ACHN (cell line): ENCODE results near the gene RAC2.

Source experiments
- DNase-seq: peaks from one replicate; pipeline ENCODE4 v3.0.0-alpha.2; 2015
- in situ Hi-C: cut with HindIII; loops from 2 replicates; pipeline ENCODE4 v1.10.0; 2017; ENCODE audit warnings: low sequenced_read_pairs, low pct_ligation_motif_present, low pct_unique_long_range_greater_than_20kb

The RAC2 gene

GRCh38 chr22:37199760-37200108, 44.3 kb downstream of the RAC2 start:
- in situ Hi-C loops = no loop called here
- DNase-seq = no peak

DNA sequence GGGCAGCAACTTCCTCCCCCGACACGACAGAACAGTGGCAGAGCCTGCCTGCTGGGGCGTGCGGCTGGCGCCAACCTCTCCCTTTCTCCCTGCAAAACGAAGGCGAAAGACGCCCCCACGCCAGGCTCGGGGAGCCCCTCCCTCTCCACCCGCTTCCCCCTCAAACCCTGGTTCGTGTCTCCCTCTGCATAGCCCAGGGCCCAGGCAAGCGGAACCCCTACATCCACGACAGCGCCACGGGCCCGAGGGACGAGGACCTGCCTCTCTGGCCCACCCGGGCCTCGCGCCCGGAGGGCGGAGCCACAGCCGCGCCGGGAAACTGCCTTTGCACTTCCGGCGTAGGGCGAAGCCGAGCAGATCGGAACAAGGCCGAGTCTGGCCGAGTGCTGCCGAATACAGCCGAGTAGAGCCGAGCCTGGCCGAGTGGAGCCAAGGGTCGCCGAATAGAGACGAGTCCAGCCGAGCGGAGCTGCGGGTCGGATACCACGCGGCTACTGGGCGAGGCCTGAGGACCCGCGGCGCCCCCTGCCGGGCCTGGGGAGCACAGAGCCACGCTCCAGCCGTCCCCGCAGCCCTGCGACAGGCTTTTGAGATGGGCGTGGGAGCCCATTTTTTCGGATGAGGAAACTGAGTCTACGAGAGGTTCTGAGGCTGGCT, 44.8 kb downstream of the RAC2 start:
- peak; percentile 95 for DNase-seq
- in situ Hi-C loops = no loop called here

DNA sequence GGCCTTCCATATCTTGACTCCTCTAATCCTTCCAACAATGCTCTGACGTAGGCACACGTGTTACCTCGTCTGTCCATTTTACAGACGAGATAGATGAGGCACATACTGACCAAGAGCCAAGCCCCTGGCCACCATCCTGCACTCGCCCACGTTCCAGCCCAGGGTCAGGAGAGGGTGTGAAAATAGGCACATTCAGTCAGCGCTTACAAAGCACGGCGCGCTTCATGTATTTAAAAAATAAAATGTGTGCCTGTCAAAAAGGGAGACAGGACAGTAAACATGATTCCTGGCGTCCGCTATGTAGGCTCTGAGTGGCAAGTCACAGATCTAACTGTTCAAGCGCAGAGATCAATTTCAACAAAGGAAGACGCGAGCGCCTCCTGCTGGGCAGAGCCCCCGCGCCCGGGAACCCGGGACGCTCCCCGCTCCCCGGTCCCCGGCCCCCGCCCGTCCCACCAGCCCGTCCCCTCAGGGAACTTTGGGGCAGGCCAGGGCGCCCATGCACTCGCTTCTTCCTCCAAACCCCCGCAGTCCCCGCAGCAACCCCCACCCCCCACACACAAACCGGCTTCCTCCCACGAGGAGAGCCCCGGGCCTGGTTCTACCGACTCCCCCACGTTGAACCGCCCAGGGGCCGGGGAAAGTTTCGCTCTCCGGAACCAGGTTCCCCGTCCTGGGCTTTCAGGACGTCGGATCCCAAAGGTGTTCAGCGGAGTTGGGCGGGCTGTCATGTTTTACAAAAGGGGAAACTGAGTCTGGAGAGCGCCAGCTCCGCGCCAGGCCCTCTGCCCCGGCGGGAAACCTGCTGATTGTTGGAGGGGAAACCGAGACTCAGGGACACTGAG, 45.6 kb downstream of the RAC2 start:
- peak; percentile 78 for DNase-seq
- in situ Hi-C loops = no loop called here

GRCh38 chr22:37197451-37198257, 46.4 kb downstream of the RAC2 start:
- in situ Hi-C loops = no loop called here
- peak; percentile 77 for DNase-seq

DNA sequence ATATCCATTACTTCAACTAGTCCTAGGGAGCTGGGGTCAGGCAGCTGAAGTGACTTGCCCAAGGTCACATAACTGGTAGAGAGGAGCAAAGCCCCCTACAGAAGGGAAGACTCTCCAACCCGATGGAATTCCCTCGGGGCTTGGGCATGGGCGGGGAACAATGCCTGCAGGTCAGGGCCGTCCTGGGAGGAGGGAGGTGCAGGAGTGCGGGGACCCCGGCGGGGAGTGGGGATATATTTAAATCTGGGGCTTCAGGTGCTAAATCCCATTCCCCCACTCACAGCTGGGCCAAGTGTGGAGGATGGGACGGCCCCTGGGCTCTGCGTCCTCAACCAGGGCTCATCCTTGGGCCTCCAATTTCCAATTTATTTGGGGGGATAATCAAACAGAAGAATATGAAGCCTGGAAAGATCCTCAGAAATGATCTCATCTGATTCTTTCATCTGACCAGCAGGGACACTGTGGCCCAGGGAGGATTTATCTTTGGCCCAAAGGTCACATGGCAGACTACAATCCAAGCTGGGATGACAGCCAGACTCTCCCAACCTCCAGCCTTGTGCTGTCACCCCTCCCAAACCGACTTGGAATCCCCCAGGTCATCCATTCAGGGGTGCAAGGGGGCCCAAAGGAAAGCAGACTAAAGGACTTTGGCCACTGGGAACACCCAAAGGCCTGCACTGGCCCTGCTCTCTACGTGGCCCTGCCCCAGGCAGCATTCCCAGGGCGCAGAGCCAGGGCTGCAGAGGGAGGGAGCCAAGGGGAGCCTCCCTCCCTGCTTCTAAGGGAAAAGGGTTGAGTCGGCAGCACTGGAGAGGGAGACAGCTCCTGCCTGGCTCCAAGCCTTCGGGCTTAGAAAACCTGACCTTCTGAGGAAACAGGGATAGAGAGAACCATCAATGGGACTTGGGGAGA, 47.3 kb downstream of the RAC2 start:
- in situ Hi-C loops = no loop called here
- DNase-seq = peak; percentile 81

- no peak for DNase-seq
- in situ Hi-C loops = no loop called here
Measured at GRCh38 chr22:37195921-37196320, 48.1 kb downstream of the RAC2 start.

GRCh38 chr22:37194750-37195149, 49.3 kb downstream of the RAC2 start:
- in situ Hi-C loops = no loop called here
- DNase-seq = no peak

DNA sequence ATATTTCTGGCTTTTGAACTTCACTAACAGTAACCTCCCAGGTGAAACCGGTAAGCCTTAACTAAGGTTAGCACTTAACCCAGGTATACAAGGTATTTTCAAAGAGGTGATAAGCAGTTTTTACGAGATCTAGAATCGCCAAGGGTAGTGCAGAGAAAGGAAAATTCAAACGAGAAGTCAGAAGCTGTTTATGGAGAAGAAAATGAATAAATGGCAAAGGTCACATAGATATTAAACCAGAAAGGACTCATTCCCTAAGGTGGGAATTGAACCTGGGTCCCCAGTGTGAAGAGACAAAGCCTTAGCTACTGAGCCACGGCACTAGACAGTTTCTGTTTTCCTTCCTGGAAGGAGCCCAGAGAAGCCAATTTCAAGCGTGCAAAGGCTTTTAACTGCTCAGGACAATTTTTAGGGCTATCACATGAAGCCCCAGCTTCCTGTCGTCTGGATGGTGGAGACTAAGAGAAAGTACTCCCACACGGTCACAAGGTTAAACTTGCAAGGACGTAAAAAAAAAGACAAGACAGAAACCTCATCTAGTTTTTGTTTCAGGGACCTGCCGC, 50.4 kb downstream of the RAC2 start:
- in situ Hi-C loops = no loop called here
- DNase-seq = no peak

- in situ Hi-C loops = no loop called here
- DNase-seq = no peak
Measured at GRCh38 chr22:37192741-37193140, 51.3 kb downstream of the RAC2 start.

- in situ Hi-C loops = no loop called here
- DNase-seq = no peak
Measured at GRCh38 chr22:37192204-37192603, 51.9 kb downstream of the RAC2 start.

DNA sequence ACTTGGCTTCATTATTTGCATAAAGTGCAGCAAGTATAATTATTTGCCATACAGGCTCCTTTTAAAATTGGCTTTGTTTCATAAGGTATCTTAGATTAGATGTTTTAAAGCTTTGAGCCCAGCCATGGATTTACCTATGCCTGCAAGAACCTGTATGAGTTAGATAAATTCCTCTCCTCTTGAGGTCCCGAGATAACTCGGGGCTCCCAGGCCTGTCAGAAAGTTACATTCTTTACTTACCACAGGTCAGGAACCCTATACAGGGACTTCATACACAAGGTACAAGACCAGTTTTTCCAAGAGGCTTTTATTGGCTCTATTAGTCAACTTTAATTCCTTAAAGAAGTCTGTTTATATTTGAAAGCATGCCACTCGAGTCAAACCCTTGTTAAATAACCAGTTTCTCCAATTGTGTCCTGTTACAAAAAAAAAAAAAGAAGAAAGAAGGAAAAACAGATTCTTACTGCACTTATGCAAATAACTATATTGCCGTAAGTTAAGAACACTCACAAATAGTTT, 53.7 kb downstream of the RAC2 start:
- no peak for DNase-seq
- in situ Hi-C loops = no loop called here

DNA sequence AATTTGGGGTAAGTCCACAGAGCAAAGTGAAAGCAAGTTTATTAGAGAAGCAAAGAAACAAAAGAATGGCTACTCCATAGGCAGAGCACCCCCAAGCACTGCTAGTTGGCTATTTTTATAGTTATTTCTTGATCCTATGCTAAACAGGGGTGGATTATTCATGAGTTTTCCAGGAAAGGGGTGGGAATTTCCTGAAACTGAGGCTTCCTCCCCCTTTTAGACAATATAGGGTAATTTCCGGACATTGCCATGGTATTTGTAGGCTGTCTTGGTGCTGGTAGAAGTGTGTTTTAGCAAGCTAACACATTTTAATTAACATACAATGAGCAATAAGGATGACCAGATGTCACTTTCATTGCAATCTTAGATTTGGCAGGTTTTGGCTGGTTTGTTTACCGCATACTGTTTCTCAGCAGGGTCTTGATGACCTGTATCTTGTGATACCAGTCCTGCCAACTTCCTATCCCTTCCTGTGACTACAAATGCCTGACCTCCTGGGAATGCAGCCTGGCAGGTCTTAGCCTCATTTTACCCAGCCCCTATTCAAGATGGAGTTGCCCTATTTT, 55.1 kb downstream of the RAC2 start:
- in situ Hi-C loops = no loop called here

GRCh38 chr22:37187891-37188761, 55.9 kb downstream of the RAC2 start, which contains the start of gene C1QTNF6:
C1QTNF6 (minus strand) TSS chr22:37188247; CDS start chr22:37188213, 34 bp downstream.
- DNase-seq = peak; percentile 75
- in situ Hi-C loops = no loop called here

More for the DNA sequence above, 55.1 kb downstream of the RAC2 start:
- DNase-seq = peak; percentile 25

- peak; percentile 67 for DNase-seq
- in situ Hi-C loops = no loop called here
Measured at GRCh38 chr22:37187552-37187890, 56.5 kb downstream of the RAC2 start.

GRCh38 chr22:37186997-37187522, 57.0 kb downstream of the RAC2 start:
- DNase-seq = peak; percentile 35
- in situ Hi-C loops = no loop called here

DNA sequence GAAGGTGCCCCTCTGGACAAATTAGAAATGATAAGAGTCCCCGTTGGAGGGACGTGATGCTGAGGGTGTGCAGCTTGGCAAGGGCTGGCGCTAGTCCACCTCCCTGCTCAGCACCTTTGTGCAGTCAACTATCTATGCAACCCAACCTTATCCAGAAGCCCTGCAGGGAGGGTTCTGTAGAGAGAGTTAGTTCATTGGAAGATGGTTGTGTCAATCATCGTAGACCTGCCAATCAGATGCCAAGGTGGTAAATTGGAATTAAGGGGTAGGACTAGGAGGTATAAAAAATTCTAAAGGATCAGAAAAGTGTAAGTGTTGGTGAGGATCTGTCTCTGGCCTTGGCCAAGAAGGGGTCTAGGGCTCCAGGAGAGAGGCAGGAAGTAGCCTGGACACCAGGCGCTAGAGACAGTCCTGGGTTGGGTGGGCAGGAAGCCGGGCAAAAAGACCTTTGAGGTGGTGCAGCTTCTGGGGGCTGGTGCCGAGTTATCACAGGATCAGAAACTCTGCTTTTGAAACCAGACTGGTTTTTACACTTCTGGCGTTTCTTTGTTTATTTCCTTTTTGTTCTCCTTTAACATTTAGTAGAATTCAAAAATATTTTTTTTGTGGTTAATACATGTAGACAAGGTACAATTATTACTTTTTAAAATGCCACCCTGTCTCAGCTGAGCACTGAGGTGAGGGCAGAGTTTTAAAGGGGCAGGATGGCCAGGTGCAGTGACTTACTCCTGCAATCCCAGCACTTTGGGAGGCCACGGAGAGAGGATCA, 57.7 kb downstream of the RAC2 start:
- peak; percentile 83 for DNase-seq
- in situ Hi-C loops = no loop called here
